Measurements from ENCODE around the gene PFDN5. TPM values are rescaled to one million over a fixed set of nuclear protein-coding genes. Genes with fewer than 3 reads are reported as not detected.

Gene PFDN5
- polyA plus RNA-seq, 1 experiment = 991 TPM

- Histone ChIP-seq H3K27me3 (ENCODE audit: control insufficient read depth, insufficient read depth, low read length) (no peaks in the 10 kb centered on the region), H3K27ac (ENCODE audit: low read depth, low read length) (no peak overlapping the region), H3K4me3 (ENCODE audit: low read depth, low read length) (no peak overlapping the region), H3K9me3 (ENCODE audit: control insufficient read depth, insufficient read depth, low read length) (no peaks in the 10 kb centered on the region)
- no peak for TF ChIP-seq CTCF (IDR thresholded peaks at IDR 0.05; ENCODE audit: low read depth, low read length)
- ChIA-PET CTCF (no interaction called here), POLR2A (no interaction called here)
- DNase-seq (ENCODE audit: low read depth, low spot score) = no peak
Measured at GRCh38 chr12:53274445-53274844, 20.9 kb upstream of the PFDN5 start.

GRCh38 chr12:53276511-53276910 lies 18.8 kb upstream of the PFDN5 start:
- no peak for DNase-seq (ENCODE audit: low read depth, low spot score)
- TF ChIP-seq CTCF (IDR thresholded peaks at IDR 0.05; ENCODE audit: low read depth, low read length) = no peak
- Histone ChIP-seq H3K27ac (ENCODE audit: low read depth, low read length) (no peak overlapping the region), H3K4me3 (ENCODE audit: low read depth, low read length) (no peak overlapping the region), H3K9me3 (ENCODE audit: control insufficient read depth, insufficient read depth, low read length) (no peaks in the 10 kb centered on the region), H3K27me3 (ENCODE audit: control insufficient read depth, insufficient read depth, low read length) (no peaks in the 10 kb centered on the region)
- ChIA-PET CTCF (no interaction called here), POLR2A (no interaction called here)

- ChIA-PET POLR2A (interaction anchor here (0.9 to 1.1 kb wide), 2 partner anchors 20 to 64 kb away, joined by 3 read pairs; no protein-coding TSS in a partner anchor), CTCF (interaction anchor here (1.6 to 1.9 kb wide), 2 partner anchors 64 to 65 kb away, joined by 4 to 6 read pairs; no protein-coding TSS in a partner anchor)
- no peak for TF ChIP-seq CTCF (IDR thresholded peaks at IDR 0.05; ENCODE audit: low read depth, low read length)
- H3K9me3 ChIP-seq (ENCODE audit: control insufficient read depth, insufficient read depth, low read length) = no peaks in the 10 kb centered on the region
- DNase-seq (ENCODE audit: low read depth, low spot score) = no peak
- no peaks in the 10 kb centered on the region for H3K27me3 ChIP-seq (ENCODE audit: control insufficient read depth, insufficient read depth, low read length)
- H3K27ac ChIP-seq (ENCODE audit: low read depth, low read length) = no peak overlapping the region
- no peak overlapping the region for H3K4me3 ChIP-seq (ENCODE audit: low read depth, low read length)
Measured at GRCh38 chr12:53277981-53278380, 17.4 kb upstream of the PFDN5 start.

GRCh38 chr12:53279283-53279869 lies 16.0 kb upstream of the PFDN5 start:
- ChIA-PET POLR2A (no interaction called here), CTCF (interaction anchor here (0.6 kb wide), 1 partner anchor 8 kb away, joined by 3 read pairs; no protein-coding TSS in a partner anchor)
- no peak overlapping the region for H3K4me3 ChIP-seq (ENCODE audit: low read depth, low read length)
- no peak overlapping the region for H3K27ac ChIP-seq (ENCODE audit: low read depth, low read length)
- no peaks in the 10 kb centered on the region for H3K9me3 ChIP-seq (ENCODE audit: control insufficient read depth, insufficient read depth, low read length)
- H3K27me3 ChIP-seq (ENCODE audit: control insufficient read depth, insufficient read depth, low read length) = no peaks in the 10 kb centered on the region
- TF ChIP-seq CTCF (IDR thresholded peaks at IDR 0.05; ENCODE audit: low read depth, low read length) = no peak
- DNase-seq (ENCODE audit: low read depth, low spot score) = no peak

- DNase-seq (ENCODE audit: low read depth, low spot score) = no peak
- Histone ChIP-seq H3K9me3 (ENCODE audit: control insufficient read depth, insufficient read depth, low read length) (no peaks in the 10 kb centered on the region), H3K27ac (ENCODE audit: low read depth, low read length) (no peak overlapping the region), H3K27me3 (ENCODE audit: control insufficient read depth, insufficient read depth, low read length) (no peaks in the 10 kb centered on the region), H3K4me3 (ENCODE audit: low read depth, low read length) (no peak overlapping the region)
- ChIA-PET POLR2A (no interaction called here), CTCF (no interaction called here)
- no peak for TF ChIP-seq CTCF (IDR thresholded peaks at IDR 0.05; ENCODE audit: low read depth, low read length)
Measured at GRCh38 chr12:53279888-53280498, 15.3 kb upstream of the PFDN5 start.

All from AG04450 (cell line).